Activated CD8-positive, alpha-beta memory T cell treated with anti-CD3 and anti-CD28 coated beads for 1 hour (primary cell): ENCODE results near the gene FOXL1.

Experiments
- DNase-seq, 2 donors: peaks; one replicate each; pipeline ENCODE4 v3.0.0-alpha.2; 2020; ENCODE audit warnings: low read depth in 1 of 2; ENCODE audit errors: extremely low read depth in 1 of 2

The FOXL1 gene

GRCh38 chr16:86568677-86569623, 9.4 kb upstream of the FOXL1 start:
- DNase-seq, result no peak

GRCh38 chr16:86569701-86570447, 8.5 kb upstream of the FOXL1 start:
- DNase-seq, result no peak

GRCh38 chr16:86570558-86571529, 7.5 kb upstream of the FOXL1 start:
- DNase-seq, result no peak

GRCh38 chr16:86571530-86571915, 6.8 kb upstream of the FOXL1 start:
- no peak for DNase-seq

- no peak for DNase-seq
Observed at GRCh38 chr16:86572041-86572521, 6.3 kb upstream of the FOXL1 start.

- no peak for DNase-seq
Observed at GRCh38 chr16:86572606-86573005, 5.7 kb upstream of the FOXL1 start.

- DNase-seq, result no peak
Observed at GRCh38 chr16:86573215-86573614, 5.1 kb upstream of the FOXL1 start.

- no peak for DNase-seq
Observed at GRCh38 chr16:86573646-86574508, 4.5 kb upstream of the FOXL1 start.

- no peak for DNase-seq
Observed at GRCh38 chr16:86574646-86575045, 3.7 kb upstream of the FOXL1 start.

GRCh38 chr16:86575095-86575685, 3.2 kb upstream of the FOXL1 start:
- DNase-seq, result no peak

- DNase-seq, result no peak
Observed at GRCh38 chr16:86575754-86576557, 2.4 kb upstream of the FOXL1 start.

GRCh38 chr16:86576591-86577313, 1.6 kb upstream of the FOXL1 start:
- DNase-seq, result no peak

GRCh38 chr16:86577314-86577971, 906 bp upstream of the FOXL1 start:
- DNase-seq, result no peak

- no peak for DNase-seq
Observed at GRCh38 chr16:86578611-86579267, 390 bp downstream of the FOXL1 start.

GRCh38 chr16:86579268-86580062, 1.1 kb downstream of the FOXL1 start:
- no peak for DNase-seq
